NCI-H1105 (cell line): ENCODE measurements around the gene SLC35B2.
A peak's percentile ranks its signal among the peaks of the same experiment; 100 is the strongest.

Experiments
- DNase-seq: peaks from one replicate; lab custom pipeline; 2025; lab: John Stamatoyannopoulos, UW

The SLC35B2 gene

DNA sequence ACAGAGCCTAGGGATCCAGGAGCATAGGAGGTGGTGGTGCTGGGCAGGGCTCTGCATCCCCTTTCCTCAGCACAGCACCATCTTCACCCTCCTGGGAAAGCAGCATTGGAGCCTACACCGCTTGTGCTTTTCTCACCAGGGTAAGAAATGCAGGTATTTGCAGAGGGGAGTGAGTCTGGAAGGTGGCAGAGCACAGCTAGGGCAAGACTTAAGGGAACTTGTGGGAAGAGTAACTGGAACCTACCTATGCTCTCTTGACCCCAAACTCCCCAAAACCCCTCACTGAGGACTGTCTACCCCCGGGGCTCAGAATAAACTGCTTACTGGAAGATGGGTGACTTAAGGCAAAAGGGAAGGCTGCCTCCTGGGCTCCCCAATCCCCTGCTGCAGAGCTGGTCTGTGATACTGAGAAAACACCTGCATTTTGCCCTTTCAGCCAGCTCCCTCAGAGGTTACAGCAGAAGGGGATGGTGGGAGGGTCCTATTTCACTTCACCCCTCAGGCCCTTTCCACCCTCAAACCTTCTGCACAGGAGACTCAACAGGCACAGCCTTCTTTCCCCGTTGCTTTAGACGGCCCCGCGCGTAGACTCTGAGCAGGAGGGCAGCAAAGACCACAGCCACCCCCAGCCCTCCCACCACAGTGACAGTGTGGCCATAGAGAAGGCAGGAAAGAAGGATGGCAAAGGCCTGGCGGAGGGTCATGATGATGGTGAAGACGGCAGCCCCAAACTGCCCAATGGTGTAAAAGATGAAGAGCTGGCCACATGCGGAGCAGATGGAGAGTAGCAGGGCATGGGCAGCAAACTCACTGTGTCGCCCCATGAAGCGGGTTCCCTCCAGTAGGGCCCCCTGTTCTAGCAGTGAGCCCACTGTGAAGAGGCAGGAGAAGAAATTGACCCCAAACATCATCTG, 2.9 kb downstream of the SLC35B2 start:
- DNase-seq: no peak

- peak; percentile 12 for DNase-seq
Measured at GRCh38 chr6:44253307-44254101, 3.8 kb downstream of the SLC35B2 start.

GRCh38 chr6:44251576-44252524, 5.5 kb downstream of the SLC35B2 start:
- DNase-seq: no peak

DNA sequence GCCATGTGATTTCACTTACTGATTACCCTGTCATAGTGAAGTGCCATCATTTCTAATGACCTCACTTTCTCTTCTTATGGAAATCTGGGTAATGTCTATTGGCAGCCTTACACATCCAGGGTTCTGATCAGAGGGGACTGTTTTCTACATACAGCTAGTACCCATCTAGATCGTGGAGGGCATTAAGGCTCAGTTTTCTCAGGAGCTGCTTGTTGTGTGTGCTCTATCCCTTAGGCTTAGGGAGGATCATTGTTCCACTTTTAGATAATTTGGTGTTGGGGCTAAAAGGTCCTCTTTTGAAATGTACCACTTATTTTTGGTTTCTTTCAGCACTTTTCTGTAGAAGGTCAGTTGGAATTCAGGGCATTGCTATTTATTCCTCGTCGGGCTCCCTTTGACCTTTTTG, 6.6 kb downstream of the SLC35B2 start:
- DNase-seq: no peak

DNA sequence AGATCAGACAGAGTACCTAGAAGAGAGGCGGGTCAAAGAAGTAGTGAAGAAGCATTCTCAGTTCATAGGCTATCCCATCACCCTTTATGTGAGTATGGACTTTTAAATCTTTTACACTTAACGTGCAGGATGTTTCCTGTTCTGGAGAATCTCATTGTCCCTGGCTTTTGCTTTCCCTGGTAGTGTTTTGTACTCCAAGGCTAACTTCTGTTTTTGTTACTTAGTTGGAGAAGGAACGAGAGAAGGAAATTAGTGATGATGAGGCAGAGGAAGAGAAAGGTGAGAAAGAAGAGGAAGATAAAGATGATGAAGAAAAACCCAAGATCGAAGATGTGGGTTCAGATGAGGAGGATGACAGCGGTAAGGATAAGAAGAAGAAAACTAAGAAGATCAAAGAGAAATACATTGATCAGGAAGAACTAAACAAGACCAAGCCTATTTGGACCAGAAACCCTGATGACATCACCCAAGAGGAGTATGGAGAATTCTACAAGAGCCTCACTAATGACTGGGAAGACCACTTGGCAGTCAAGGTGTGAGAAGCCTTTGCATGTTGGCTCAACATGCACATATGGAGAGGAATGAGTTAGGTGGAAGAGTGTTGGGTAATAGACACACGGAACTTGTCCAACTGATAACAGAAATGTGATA, 7.1 kb downstream of the SLC35B2 start:
- DNase-seq: no peak

DNA sequence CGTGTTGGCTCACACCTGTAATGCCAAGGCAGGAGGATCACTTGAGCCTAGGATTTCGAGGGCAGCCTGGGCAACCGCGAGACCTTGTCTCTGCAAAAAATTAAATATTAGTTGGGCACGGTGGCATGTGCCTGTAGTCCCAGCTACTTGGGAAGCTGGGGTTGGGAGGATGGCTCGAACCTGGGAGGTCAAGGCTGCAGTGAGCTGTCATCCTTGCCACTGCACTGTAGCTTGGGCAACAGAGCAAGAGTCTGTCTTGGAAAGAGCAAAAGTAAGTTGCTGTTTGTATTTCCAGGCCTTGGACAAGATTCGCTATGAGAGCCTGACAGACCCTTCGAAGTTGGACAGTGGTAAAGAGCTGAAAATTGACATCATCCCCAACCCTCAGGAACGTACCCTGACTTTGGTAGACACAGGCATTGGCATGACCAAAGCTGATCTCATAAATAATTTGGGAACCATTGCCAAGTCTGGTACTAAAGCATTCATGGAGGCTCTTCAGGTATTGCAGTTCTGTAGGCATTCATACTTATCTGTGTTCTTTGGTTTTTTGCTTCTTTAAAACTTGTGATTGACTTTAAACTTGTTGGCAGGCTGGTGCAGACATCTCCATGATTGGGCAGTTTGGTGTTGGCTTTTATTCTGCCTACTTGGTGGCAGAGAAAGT, 8.1 kb downstream of the SLC35B2 start:
- no peak for DNase-seq

GRCh38 chr6:44248579-44248978, 8.7 kb downstream of the SLC35B2 start:
- no peak for DNase-seq

DNA sequence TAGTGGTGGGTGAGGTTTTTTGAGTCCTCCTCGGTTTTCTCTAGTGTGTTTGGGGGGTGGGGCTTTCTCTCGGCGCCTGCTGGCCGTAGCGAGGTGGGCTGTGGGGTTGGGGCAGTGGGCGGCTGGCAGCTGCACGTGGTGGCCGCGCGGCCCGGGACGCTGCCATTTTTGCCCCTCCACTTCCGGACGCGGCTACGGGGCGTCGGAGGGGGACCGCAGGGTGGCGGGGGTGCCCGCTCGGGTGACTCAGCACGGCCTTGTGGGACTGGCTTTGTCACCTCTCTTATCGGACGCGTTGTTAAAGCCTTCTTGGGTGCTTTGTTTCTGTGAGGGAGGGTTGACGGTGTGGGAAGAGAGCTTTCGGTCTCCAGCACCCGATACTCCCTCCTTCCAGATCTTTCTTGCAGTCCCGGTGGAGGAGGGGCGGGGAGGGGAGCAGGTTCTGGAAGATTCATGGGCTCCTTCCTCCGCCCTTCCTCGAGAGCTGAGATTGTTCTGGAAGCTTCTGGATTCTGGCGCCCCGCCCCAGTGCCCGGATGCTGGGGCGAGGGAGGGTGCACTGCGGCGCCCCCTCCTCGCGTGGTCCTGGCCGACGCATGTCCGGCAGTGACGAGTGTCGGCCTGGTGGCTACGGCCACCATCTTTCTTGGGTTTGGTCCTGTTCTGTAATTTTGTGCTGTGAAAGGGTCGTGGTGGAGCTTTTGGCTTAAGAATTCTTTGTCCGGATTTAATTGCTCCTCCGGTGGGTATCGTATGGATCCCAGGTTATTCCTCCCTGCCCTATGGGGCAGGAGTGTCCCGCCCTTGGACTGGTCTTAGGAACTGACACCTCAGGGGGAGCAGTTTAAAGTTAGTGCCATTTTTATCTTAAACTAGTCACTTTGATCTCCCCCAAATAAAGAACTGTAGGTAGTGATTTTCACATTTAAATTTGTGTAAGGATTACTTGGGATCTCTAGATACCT, 9.7 kb downstream of the SLC35B2 start:
- DNase-seq: peak; percentile 26

GRCh38 chr6:44246663-44247337, 10.5 kb downstream of the SLC35B2 start, which contains the start of gene HSP90AB1:
Gene HSP90AB1 (plus strand): TSS chr6:44247101. CDS start chr6:44248630, 1,529 bp downstream.
- peak; percentile 97 for DNase-seq

DNA sequence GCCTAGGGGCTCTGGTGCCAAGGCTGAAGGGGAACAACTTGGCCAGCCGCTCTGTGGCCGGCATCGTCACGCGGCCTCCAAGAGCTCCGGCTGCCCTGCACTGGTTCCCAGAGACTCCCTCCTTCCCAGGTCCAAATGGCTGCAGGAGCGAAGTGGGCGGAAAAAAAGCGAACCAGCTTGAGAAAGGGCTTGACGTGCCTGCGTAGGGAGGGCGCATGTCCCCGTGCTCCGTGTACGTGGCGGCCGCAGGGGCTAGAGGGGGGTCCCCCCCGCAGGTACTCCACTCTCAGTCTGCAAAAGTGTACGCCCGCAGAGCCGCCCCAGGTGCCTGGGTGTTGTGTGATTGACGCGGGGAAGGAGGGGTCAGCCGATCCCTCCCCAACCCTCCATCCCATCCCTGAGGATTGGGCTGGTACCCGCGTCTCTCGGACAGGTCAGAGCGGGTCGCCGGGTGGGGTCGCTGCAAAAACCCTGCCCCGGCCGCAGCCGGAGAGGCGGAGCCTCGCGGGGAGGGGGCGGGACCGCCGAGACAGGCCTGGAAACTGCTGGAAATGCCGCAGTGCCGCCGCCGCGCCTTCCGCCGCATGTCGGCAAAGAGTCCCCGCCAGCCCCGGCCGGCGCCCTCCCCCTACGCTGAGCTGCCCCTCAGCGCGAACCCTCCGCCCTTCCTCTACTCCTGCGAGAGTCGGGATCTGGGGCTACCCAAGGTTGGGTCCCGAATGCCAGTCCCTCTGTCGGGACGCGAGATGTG, 11.2 kb downstream of the SLC35B2 start:
- peak; percentile 84 for DNase-seq

GRCh38 chr6:44245391-44245911, 11.9 kb downstream of the SLC35B2 start:
- no peak for DNase-seq

DNA sequence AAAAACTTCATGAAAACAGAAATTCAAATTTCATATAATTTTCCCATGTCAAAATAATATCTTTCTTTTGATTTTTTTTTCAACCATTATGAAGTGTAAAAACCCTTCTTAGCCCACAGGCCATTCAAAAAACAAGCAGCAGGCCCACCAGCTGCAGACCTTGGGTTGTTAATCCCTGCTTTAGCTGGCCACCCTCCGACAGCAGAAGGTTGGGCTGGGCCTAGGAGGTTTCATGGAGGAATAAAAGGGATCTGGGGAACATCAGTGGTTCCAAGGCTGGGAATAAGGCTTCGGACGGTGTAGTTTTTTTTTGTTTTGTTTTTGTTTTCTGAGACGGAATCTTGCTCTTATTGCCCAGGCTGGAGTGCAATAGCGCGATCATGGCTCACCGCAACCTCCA, 14.0 kb downstream of the SLC35B2 start:
- no peak for DNase-seq

- DNase-seq: no peak
Measured at GRCh38 chr6:44238687-44239350, 18.5 kb downstream of the SLC35B2 start.

- DNase-seq: peak; percentile 56
Measured at GRCh38 chr6:44237813-44238433, 19.4 kb downstream of the SLC35B2 start.

DNA sequence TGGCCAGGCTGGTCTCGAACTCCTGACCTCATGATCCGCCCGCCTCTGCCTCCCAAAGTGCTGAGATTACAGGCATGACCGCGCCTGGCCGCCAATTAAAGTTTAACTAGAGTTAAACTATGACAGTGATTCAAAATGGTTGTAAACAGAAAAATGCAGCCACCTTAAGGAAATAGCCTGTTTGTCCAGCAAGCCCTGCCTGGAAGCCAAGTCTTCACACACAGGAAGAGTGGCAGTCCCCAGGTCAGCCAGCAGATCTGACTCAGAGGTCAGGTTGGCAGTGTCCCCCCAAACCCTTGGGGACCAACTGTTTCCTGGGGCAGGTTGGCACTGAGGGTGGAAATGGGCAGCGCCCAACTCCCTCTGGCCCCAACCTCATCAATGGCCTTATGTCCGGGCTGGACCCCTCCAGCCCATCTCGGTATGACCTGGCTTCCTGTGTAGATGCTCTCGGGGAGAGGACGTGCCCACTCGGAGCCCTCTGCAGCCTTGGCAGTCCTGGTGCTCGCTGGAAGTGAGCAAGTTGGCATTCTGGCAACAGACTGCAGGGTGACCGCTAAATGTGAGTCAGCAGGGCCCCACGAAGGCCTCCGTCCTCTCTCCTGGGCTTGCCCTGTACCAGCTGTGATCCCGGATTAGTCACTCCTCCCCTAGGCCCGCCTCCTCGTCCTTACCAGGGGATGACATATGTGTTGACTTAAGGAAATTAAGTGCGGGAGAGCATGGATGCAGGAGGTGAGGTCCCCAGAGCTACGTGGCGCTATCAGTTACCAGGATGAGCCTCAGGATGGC, 20.1 kb downstream of the SLC35B2 start:
- DNase-seq: peak; percentile 72

DNA sequence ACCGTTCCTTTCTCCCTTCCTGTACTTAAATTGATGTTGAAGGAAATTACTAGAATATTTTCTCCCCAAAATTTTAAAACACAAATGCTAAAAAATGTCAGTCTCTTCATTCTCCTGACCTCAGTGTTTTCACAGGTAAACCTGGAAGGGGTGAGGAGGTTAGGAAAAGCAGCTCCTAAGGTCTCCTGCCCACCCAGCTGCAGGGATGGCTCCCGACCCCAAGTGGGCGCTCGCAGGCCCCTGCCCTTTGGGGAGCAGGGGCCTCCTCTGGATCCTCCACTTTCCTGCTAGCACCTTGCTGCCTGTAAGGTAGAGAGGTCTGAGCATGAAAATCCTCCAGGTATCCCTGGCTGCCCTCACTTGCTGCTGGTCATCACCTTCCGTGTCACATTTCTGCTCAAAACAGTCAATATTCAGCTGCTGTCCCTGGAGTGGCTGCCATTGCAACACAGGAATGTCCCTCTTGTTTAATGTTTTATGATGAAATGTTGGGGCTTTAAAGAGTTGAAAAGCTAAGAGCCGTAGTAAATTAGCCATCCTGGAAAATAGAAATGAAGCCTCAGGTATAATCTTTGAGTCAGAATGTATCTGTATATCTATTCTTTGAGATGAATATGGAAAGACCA, 21.3 kb downstream of the SLC35B2 start:
- DNase-seq: no peak
